Epithelial cell of umbilical artery (primary cell): ENCODE data around the gene PARL. TPM values are rescaled to one million over a fixed set of nuclear protein-coding genes. Genes with fewer than 3 reads are reported as not detected.

Experiments used
- total RNA-seq: library from RNA; depleted of rRNA; stranded (reverse); fragments of >200 nt; gene quantifications from 2 replicates; pipeline ENCODE4 v1.2.3, GENCODE V29; 2014

Gene PARL
- total RNA-seq: 36.9 and 39.3 TPM in 2 replicates

DNA sequence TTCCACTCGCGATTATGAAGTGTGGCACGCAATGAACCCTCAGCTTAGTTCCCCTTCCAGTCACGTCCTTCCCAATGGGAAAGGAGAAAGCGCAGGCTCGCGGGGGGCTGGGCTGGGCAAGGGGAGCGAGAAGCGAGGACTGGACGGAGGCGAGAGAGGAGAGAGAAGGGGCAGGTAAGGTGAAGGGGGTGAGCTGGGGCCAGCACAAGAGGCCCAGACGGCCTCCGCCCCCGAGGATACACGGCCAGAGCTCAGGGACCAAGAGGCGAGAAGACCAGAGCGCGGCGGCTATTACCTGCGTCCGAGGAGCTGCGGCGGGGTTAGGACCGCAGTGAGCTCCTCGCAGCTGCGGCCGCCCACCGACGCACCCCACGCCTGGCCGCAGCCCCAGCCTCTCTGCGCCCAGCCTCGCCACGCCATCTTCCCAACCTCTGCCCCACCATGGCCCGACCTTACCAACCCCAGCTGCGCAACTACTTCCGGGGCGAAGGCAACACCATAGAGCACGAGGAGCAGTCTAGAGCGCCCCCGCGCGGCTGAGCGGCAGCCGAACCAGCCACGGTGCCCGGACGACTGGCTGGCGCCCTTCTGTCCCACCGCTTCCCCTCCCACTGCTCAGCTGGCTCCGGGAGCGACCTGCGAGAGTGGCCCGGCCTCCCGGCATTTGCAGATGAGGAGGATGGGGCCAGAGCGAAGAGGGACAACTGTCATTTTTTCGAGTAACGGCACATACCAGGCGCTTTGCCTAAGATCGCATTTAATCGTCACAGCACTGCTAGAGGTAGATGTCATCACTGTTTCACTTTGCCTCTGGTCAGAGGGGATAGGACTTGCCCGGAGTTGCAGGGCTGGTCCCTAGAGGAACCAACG, at the start of gene PARL:
PARL (minus strand) TSS at position 454 of the 870 bp plus-strand sequence; CDS start at position 420, 34 bp downstream.

GRCh38 chr3:183825456-183826161, 59.1 kb downstream of the PARL start, which contains the start of gene MAP6D1:
MAP6D1 (minus strand) TSS chr3:183825577; CDS start chr3:183825547, 30 bp downstream.

Other genes starting within 250 kb of the PARL start
- gene KLHL24, start 249.3 kb downstream of the PARL start, total RNA-seq: 60.7 and 94.4 TPM in 2 replicates
- gene YEATS2, start 187.1 kb downstream of the PARL start, total RNA-seq: 30.5 and 42.2 TPM in 2 replicates
- gene MAP6D1, start 59.3 kb downstream of the PARL start, total RNA-seq: 1.3 and 3.0 TPM in 2 replicates
- gene ABCC5, start 133.0 kb upstream of the PARL start, total RNA-seq: 13.0 and 15.2 TPM in 2 replicates
- gene HTR3D, start 146.9 kb upstream of the PARL start, total RNA-seq: not detected in 2 replicates
- not detected in 2 replicates for gene HTR3C, start 168.2 kb upstream of the PARL start, total RNA-seq
- not detected in 2 replicates for gene HTR3E, start 212.2 kb upstream of the PARL start, total RNA-seq